ENCODE results near the gene RC3H1.

RC3H1 gene

DNA sequence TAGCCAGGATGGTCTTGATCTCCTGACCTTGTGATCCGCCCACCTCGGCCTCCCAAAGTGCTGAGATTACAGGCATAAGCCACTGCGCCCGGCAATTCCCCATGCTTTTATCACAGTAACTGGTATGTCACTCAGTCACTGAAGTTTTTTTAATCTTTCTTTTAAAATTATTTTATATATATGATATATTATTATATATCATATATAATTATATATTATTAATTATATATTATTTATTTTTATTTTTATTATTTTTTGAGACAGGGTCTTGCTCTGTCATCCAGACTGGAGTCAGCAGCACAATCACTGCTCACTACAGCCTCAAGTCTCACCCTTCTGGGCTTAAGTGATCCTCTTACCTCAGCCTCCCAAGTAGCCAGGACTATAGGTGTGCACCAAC lies 18.3 kb downstream of the RC3H1 start:
- TF ChIP-seq YY1 (IDR thresholded peaks at IDR 0.05; ENCODE audit: low read depth) (no peak), FOXM1 (IDR thresholded peaks at IDR 0.05; ENCODE audit: borderline replicate concordance, low read depth) (no peak), RAD21 (IDR thresholded peaks at IDR 0.05; ENCODE audit: low read depth) (no peak), TAF1 (IDR thresholded peaks at IDR 0.05; ENCODE audit: low read depth) (no peak), EP300 (IDR thresholded peaks at IDR 0.05; ENCODE audit: borderline replicate concordance) (no peak), CEBPB (IDR thresholded peaks at IDR 0.05) (no peak)
- TF ChIP-seq, protein P1, sequence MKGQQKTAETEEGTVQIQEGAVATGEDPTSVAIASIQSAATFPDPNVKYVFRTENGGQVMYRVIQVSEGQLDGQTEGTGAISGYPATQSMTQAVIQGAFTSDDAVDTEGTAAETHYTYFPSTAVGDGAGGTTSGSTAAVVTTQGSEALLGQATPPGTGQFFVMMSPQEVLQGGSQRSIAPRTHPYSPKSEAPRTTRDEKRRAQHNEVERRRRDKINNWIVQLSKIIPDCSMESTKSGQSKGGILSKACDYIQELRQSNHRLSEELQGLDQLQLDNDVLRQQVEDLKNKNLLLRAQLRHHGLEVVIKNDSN (IDR thresholded peaks at IDR 0.05), result no peak

DNA sequence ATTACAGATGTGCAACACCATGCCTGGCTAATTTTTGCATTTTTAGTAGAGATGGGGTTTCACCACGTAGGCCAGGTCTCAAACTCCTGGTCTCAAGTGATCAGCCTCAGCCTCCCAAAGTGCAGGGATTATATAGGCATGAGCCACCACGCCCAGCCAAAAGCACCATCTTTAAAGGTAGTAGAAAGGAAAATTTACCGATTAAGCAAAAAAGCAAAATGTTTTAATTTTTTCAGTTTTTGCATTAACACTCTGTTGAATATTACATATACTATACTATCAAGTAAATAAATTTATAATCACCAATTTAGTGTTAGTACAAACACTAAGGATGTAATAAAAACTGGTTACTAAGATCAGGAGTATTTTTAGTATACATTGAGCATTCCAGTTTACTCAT lies 20.6 kb downstream of the RC3H1 start:
- TF ChIP-seq TEAD4 (IDR thresholded peaks at IDR 0.05) (no peak), TAF1 (IDR thresholded peaks at IDR 0.05; ENCODE audit: low read depth) (no peak), CREB1 (IDR thresholded peaks at IDR 0.05; ENCODE audit: low read depth) (no peak)
- TF ChIP-seq, protein P2, sequence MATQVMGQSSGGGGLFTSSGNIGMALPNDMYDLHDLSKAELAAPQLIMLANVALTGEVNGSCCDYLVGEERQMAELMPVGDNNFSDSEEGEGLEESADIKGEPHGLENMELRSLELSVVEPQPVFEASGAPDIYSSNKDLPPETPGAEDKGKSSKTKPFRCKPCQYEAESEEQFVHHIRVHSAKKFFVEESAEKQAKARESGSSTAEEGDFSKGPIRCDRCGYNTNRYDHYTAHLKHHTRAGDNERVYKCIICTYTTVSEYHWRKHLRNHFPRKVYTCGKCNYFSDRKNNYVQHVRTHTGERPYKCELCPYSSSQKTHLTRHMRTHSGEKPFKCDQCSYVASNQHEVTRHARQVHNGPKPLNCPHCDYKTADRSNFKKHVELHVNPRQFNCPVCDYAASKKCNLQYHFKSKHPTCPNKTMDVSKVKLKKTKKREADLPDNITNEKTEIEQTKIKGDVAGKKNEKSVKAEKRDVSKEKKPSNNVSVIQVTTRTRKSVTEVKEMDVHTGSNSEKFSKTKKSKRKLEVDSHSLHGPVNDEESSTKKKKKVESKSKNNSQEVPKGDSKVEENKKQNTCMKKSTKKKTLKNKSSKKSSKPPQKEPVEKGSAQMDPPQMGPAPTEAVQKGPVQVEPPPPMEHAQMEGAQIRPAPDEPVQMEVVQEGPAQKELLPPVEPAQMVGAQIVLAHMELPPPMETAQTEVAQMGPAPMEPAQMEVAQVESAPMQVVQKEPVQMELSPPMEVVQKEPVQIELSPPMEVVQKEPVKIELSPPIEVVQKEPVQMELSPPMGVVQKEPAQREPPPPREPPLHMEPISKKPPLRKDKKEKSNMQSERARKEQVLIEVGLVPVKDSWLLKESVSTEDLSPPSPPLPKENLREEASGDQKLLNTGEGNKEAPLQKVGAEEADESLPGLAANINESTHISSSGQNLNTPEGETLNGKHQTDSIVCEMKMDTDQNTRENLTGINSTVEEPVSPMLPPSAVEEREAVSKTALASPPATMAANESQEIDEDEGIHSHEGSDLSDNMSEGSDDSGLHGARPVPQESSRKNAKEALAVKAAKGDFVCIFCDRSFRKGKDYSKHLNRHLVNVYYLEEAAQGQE (IDR thresholded peaks at IDR 0.05; ENCODE audit: low read depth), result no peak

DNA sequence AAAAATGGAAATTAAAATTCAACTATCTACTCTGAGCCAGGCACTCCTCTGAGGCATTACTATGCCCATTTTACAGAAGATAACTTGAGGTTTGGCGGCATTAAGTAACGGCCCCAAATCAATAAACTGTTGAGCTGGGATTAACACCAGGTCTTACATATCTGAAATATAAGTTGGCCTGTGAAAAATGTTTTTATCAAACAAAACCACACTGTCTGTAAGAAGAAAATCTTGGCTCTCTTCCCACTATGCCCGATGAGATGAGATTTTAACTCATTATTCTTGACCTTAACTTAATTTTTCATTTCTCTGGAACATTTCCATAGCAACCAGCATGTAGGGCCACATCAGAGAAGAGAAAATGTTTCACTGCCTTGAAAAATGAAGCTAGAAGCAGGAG lies 21.8 kb downstream of the RC3H1 start:
- TF ChIP-seq RAD21 (IDR thresholded peaks at IDR 0.05; ENCODE audit: low read depth) (no peak), ZBTB7A (IDR thresholded peaks at IDR 0.05; ENCODE audit: low read depth) (no peak), EGR1 (IDR thresholded peaks at IDR 0.05) (no peak), TCF12 (IDR thresholded peaks at IDR 0.05; ENCODE audit: low read depth) (no peak)
- TF ChIP-seq, protein P2 (IDR thresholded peaks at IDR 0.05; ENCODE audit: low read depth), result no peak
- TF ChIP-seq, protein P3, sequence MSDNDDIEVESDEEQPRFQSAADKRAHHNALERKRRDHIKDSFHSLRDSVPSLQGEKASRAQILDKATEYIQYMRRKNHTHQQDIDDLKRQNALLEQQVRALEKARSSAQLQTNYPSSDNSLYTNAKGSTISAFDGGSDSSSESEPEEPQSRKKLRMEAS (IDR thresholded peaks at IDR 0.05), result no peak

DNA sequence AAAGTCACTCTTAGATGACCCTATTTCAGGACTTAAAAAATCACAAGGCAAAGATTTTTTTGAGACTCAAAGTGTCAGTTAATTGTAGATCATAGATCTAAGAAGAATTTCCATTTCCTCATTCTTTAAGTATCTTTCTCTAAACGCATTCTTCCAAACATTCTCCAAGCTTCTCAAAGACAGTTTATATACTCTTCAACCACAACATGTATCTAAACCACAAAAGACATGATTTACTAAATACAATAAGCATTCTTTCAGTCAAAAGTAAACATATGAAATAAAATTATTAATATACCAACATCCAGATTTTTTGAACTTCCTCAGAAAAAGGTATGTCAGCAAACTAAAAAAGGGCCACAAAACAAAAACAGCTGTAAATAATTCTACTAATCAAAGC lies 24.4 kb downstream of the RC3H1 start:
- TF ChIP-seq EGR1 (IDR thresholded peaks at IDR 0.05) (no peak), FOXM1 (IDR thresholded peaks at IDR 0.05; ENCODE audit: borderline replicate concordance, low read depth) (no peak), NFIC (IDR thresholded peaks at IDR 0.05) (no peak), CREB1 (IDR thresholded peaks at IDR 0.05; ENCODE audit: low read depth) (no peak)
- TF ChIP-seq, protein P3 (IDR thresholded peaks at IDR 0.05), result no peak
- TF ChIP-seq, protein P2 (IDR thresholded peaks at IDR 0.05; ENCODE audit: low read depth), result no peak

DNA sequence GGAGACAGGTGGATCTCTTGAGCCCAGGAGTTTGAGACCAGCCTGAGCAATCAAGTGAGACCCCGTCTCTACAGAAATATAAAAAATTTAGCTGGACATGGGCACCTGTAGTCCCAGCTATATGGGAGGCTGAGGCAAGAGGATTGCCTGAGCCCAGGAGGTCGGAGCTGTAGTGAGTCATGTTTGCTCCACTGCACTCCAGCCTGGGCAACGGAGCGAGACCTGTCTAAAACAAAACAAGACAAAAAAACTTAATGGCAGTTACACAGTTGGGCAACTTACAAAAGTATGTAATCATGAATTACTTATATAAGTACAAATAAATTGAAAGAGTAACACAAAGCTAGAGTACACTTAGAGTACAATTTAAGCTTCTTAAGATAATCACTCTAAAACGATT lies 25.2 kb downstream of the RC3H1 start:
- TF ChIP-seq, protein P3 (IDR thresholded peaks at IDR 0.05), result no peak
- peak; percentile 27; the same call in 1 of the 2 replicates for TF ChIP-seq CEBPB (IDR thresholded peaks at IDR 0.05)

DNA sequence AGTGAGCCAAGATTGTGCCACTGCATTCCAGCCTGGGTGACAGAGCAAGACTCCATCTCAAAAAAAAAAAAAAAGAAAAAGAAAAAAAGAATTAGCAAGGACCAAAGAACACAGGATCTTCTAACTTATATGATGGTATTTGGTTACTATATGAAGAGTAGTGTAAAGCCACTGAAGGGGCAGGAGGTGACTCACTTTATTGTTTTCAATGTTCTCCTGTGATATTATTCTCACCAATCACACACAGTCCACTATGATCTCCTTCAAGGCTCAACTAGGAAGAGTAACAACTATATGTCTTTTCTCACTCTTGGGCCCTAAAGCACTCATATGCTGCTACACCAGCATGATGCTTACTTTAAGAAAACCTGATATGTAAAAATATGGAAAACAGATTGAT lies 26.7 kb downstream of the RC3H1 start:
- TF ChIP-seq ZBTB7A (IDR thresholded peaks at IDR 0.05; ENCODE audit: low read depth) (no peak), RAD21 (IDR thresholded peaks at IDR 0.05; ENCODE audit: low read depth) (no peak), FOXM1 (IDR thresholded peaks at IDR 0.05; ENCODE audit: borderline replicate concordance, low read depth) (no peak), CEBPB (IDR thresholded peaks at IDR 0.05) (no peak), NFIC (IDR thresholded peaks at IDR 0.05) (no peak), CREB1 (IDR thresholded peaks at IDR 0.05; ENCODE audit: low read depth) (no peak), TEAD4 (IDR thresholded peaks at IDR 0.05) (no peak), TAF1 (IDR thresholded peaks at IDR 0.05; ENCODE audit: low read depth) (no peak), TCF12 (IDR thresholded peaks at IDR 0.05; ENCODE audit: low read depth) (no peak), YY1 (IDR thresholded peaks at IDR 0.05; ENCODE audit: low read depth) (no peak)
